ENCODE data around the gene SMIM14.
"Not testable (repeated sequence)": the region's sequence is repeated elsewhere in the genome, so short reads cannot be mapped to it uniquely, and the experiment has no call there.

The SMIM14 gene

GRCh38 chr4:39515669-39516401 lies 122.8 kb downstream of the SMIM14 start:
- H3K36me3 ChIP-seq (ENCODE audit: insufficient read depth, low read length): peaks cover 62% of the 10 kb centered on the region
- not testable (repeated sequence) for H3K4me1 ChIP-seq (ENCODE audit: insufficient read depth, low read length)

GRCh38 chr4:39514888-39515401 lies 123.7 kb downstream of the SMIM14 start:
- Histone ChIP-seq H3K36me3 (ENCODE audit: insufficient read depth, low read length) (peaks cover 69% of the 10 kb centered on the region), H3K27me3 (ENCODE audit: insufficient read depth, low read length) (no peaks in the 10 kb centered on the region), H3K4me1 (ENCODE audit: insufficient read depth, low read length) (no peaks in the 10 kb centered on the region), H3K4me3 (ENCODE audit: low read length) (no peak overlapping the region), H3K9me3 (ENCODE audit: low read length) (no peaks in the 10 kb centered on the region), H2AFZ (ENCODE audit: low read depth, low read length) (no peak overlapping the region)

More at GRCh38 chr4:39515669-39516401, 122.8 kb downstream of the SMIM14 start:
- not testable (repeated sequence) for H3K9me3 ChIP-seq (ENCODE audit: low read length); H2AFZ ChIP-seq (ENCODE audit: low read depth, low read length); H3K27me3 ChIP-seq (ENCODE audit: insufficient read depth, low read length); H3K4me3 ChIP-seq (ENCODE audit: low read length)

- peaks cover 69% of the 10 kb centered on the region for H3K36me3 ChIP-seq (ENCODE audit: insufficient read depth, low read length)
- not testable (repeated sequence) for H3K4me1 ChIP-seq (ENCODE audit: insufficient read depth, low read length); H3K9me3 ChIP-seq (ENCODE audit: low read length); H3K4me3 ChIP-seq (ENCODE audit: low read length); H3K27me3 ChIP-seq (ENCODE audit: insufficient read depth, low read length); H2AFZ ChIP-seq (ENCODE audit: low read depth, low read length)
Measured at GRCh38 chr4:39514266-39514665, 124.4 kb downstream of the SMIM14 start.

GRCh38 chr4:39510348-39510929 lies 128.2 kb downstream of the SMIM14 start:
- Histone ChIP-seq H3K36me3 (ENCODE audit: insufficient read depth, low read length) (peaks cover 82% of the 10 kb centered on the region), H3K4me1 (ENCODE audit: insufficient read depth, low read length) (no peaks in the 10 kb centered on the region), H3K27me3 (ENCODE audit: insufficient read depth, low read length) (no peaks in the 10 kb centered on the region), H3K4me3 (ENCODE audit: low read length) (no peak overlapping the region), H3K9me3 (ENCODE audit: low read length) (no peaks in the 10 kb centered on the region), H2AFZ (ENCODE audit: low read depth, low read length) (no peak overlapping the region)

- Histone ChIP-seq H3K4me3 (ENCODE audit: low read length) (no peak overlapping the region), H3K4me1 (ENCODE audit: insufficient read depth, low read length) (no peaks in the 10 kb centered on the region), H2AFZ (ENCODE audit: low read depth, low read length) (no peak overlapping the region), H3K9me3 (ENCODE audit: low read length) (no peaks in the 10 kb centered on the region), H3K27me3 (ENCODE audit: insufficient read depth, low read length) (no peaks in the 10 kb centered on the region), H3K36me3 (ENCODE audit: insufficient read depth, low read length) (peaks cover 82% of the 10 kb centered on the region)
Measured at GRCh38 chr4:39505581-39505980, 133.1 kb downstream of the SMIM14 start.

GRCh38 chr4:39504538-39504937 lies 134.1 kb downstream of the SMIM14 start:
- Histone ChIP-seq H3K9me3 (ENCODE audit: low read length) (no peaks in the 10 kb centered on the region), H3K27me3 (ENCODE audit: insufficient read depth, low read length) (no peaks in the 10 kb centered on the region), H3K4me1 (ENCODE audit: insufficient read depth, low read length) (no peaks in the 10 kb centered on the region), H3K36me3 (ENCODE audit: insufficient read depth, low read length) (peaks cover 76% of the 10 kb centered on the region), H2AFZ (ENCODE audit: low read depth, low read length) (no peak overlapping the region), H3K4me3 (ENCODE audit: low read length) (no peak overlapping the region)

GRCh38 chr4:39502664-39503035 lies 136.0 kb downstream of the SMIM14 start:
- H3K9me3 ChIP-seq (ENCODE audit: low read length); H3K4me1 ChIP-seq (ENCODE audit: insufficient read depth, low read length); H3K4me3 ChIP-seq (ENCODE audit: low read length); H2AFZ ChIP-seq (ENCODE audit: low read depth, low read length); H3K27me3 ChIP-seq (ENCODE audit: insufficient read depth, low read length): not testable (repeated sequence)
- H3K36me3 ChIP-seq (ENCODE audit: insufficient read depth, low read length): peaks cover 71% of the 10 kb centered on the region

- H2AFZ ChIP-seq (ENCODE audit: low read depth, low read length): no peak overlapping the region
- H3K27me3 ChIP-seq (ENCODE audit: insufficient read depth, low read length): no peaks in the 10 kb centered on the region
- H3K36me3 ChIP-seq (ENCODE audit: insufficient read depth, low read length): peaks cover 68% of the 10 kb centered on the region
- H3K4me1 ChIP-seq (ENCODE audit: insufficient read depth, low read length): no peaks in the 10 kb centered on the region
- no peaks in the 10 kb centered on the region for H3K9me3 ChIP-seq (ENCODE audit: low read length)
- no peak overlapping the region for H3K4me3 ChIP-seq (ENCODE audit: low read length)
Measured at GRCh38 chr4:39502019-39502663, 136.5 kb downstream of the SMIM14 start.

- no peaks in the 10 kb centered on the region for H3K4me1 ChIP-seq (ENCODE audit: insufficient read depth, low read length)
- H3K9me3 ChIP-seq (ENCODE audit: low read length): no peaks in the 10 kb centered on the region
- H2AFZ ChIP-seq (ENCODE audit: low read depth, low read length): no peak overlapping the region
- H3K4me3 ChIP-seq (ENCODE audit: low read length): no peak overlapping the region
- peaks cover 36% of the 10 kb centered on the region for H3K36me3 ChIP-seq (ENCODE audit: insufficient read depth, low read length)
- no peaks in the 10 kb centered on the region for H3K27me3 ChIP-seq (ENCODE audit: insufficient read depth, low read length)
Measured at GRCh38 chr4:39498727-39499020, 140.0 kb downstream of the SMIM14 start.

- no peak overlapping the region for H3K4me3 ChIP-seq (ENCODE audit: low read length)
- H3K4me1 ChIP-seq (ENCODE audit: insufficient read depth, low read length): no peaks in the 10 kb centered on the region
- no peaks in the 10 kb centered on the region for H3K9me3 ChIP-seq (ENCODE audit: low read length)
- peaks cover 31% of the 10 kb centered on the region for H3K36me3 ChIP-seq (ENCODE audit: insufficient read depth, low read length)
- no peaks in the 10 kb centered on the region for H3K27me3 ChIP-seq (ENCODE audit: insufficient read depth, low read length)
- no peak overlapping the region for H2AFZ ChIP-seq (ENCODE audit: low read depth, low read length)
Measured at GRCh38 chr4:39497909-39498726, 140.5 kb downstream of the SMIM14 start.

Data from neuron (in vitro differentiated cells).